NCI-H1417 (cell line): ENCODE results near the gene UNC119B.

ENCODE experiments used
- DNase-seq, 3 experiments: peaks; one replicate each; lab custom pipeline; 2025; lab: John Stamatoyannopoulos, UW

UNC119B gene

GRCh38 chr12:120739821-120740613, 29.8 kb downstream of the UNC119B start:
- no peak for DNase-seq

- DNase-seq, result no peak
Observed at GRCh38 chr12:120740871-120741270, 30.6 kb downstream of the UNC119B start.

GRCh38 chr12:120741476-120742421, 31.5 kb downstream of the UNC119B start:
- DNase-seq, result no peak

DNA sequence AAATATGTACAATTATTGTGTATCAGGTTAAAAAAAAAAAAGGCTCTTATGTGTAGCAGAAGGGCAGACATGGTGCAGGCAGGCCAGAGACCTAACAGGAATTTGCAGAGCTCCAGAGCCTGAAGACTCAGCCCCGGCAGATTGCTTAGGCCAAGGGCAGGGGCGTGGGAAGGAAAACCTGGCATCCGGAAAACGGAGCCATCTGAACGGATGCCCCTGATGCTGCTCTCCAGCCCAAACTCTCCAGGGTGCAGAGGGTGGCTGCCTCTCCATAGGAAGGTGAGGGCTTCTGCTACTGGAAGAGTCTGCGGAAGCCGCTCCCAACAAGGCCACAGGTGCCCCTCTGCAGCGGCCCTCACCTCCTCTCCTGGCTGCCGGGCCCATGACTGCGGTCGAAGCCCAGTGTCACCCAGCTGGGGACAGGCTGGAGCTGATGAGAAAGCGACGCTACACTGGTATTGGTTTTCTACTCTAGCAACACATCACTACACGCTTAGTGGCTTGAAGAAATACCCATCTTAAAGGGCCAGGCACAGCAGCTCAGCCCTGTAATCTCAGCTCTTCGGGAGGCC, 34.8 kb downstream of the UNC119B start:
- no peak for DNase-seq

DNA sequence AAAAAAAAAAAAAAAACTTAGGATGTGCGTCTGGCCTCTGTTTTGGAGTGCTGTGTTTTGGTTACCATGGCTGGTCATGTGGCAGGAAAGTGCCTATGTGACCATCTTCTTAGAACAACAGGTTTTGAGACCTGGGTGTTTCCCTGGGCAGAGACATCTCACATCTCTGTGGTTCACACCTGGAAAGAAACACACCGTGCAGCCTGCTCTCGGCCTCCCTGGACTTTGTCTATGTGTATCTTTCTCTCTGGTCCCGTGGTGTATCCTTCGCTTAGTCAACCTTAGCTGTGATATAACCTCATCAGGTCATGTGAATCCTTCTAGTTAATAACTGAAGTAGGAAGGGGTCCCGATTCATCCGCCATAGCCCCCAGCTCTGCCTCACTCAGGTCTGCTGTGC, 38.0 kb downstream of the UNC119B start:
- DNase-seq, result no peak

GRCh38 chr12:120749256-120749655, 39.0 kb downstream of the UNC119B start:
- no peak for DNase-seq

DNA sequence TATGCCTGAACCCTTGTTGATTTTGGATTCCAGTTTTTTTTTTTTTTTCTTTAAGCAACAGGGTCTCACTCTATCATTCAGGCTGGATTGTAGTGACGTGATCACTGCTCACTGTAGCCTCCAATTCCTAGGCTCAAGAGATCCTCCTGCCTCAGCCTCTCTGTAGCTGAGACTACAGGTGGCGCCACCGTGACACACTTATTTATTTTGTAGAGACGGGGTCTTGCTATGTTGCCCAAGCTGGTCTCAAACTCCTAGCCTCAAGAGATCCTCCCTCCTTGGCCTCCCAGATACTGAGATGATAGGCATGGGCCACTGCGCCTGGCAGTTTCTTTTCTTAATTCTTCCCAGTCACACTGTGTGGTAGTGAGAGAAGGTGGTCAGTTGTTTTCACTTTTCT, 40.5 kb downstream of the UNC119B start:
- DNase-seq, result no peak

- no peak for DNase-seq
Observed at GRCh38 chr12:120751389-120751788, 41.1 kb downstream of the UNC119B start.

DNA sequence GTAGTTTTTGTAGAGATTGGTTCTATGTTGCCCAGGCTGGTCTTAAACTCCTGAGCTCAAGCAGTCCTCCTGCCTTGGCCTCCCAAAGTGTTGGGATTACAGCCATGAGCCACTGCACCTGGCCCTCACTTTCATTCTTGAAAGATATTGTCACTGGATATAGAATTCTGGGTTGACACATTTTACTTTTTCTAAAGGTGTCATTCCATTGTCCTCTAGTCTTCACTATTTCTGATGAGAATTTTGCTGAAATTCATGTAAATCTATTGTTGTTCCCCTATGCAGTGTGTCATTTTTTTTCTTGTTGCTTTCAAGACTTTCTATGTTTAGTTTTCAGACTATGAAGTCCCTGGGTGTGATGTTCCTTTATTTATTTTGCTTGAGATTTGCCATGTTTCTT, 44.5 kb downstream of the UNC119B start:
- no peak for DNase-seq

DNA sequence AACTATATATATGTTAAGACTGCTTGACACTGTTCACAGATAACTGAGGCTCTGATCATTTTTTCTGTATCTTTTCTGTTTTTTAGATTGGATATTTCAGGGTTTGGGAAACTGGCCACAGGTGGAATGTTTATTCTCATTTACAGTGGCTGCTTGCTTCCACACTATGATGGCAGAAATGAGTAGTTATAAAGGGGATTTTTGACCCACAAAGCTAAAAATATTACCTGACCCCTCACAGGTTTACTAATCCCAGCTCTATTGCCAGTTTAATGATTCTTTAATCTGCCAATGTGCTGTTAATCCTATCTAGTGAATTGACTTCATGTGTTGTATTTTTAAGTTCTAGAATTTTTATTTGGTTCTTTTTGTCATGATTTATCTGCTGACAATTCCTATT, 45.0 kb downstream of the UNC119B start:
- no peak for DNase-seq

GRCh38 chr12:120757226-120757742, 47.0 kb downstream of the UNC119B start:
- no peak for DNase-seq

GRCh38 chr12:120757949-120758348, 47.7 kb downstream of the UNC119B start:
- DNase-seq, result no peak

- no peak for DNase-seq
Observed at GRCh38 chr12:120758798-120759590, 48.7 kb downstream of the UNC119B start.

GRCh38 chr12:120759591-120760348, 49.5 kb downstream of the UNC119B start:
- DNase-seq, result peak; percentile 81 to 99 (median 98)

DNA sequence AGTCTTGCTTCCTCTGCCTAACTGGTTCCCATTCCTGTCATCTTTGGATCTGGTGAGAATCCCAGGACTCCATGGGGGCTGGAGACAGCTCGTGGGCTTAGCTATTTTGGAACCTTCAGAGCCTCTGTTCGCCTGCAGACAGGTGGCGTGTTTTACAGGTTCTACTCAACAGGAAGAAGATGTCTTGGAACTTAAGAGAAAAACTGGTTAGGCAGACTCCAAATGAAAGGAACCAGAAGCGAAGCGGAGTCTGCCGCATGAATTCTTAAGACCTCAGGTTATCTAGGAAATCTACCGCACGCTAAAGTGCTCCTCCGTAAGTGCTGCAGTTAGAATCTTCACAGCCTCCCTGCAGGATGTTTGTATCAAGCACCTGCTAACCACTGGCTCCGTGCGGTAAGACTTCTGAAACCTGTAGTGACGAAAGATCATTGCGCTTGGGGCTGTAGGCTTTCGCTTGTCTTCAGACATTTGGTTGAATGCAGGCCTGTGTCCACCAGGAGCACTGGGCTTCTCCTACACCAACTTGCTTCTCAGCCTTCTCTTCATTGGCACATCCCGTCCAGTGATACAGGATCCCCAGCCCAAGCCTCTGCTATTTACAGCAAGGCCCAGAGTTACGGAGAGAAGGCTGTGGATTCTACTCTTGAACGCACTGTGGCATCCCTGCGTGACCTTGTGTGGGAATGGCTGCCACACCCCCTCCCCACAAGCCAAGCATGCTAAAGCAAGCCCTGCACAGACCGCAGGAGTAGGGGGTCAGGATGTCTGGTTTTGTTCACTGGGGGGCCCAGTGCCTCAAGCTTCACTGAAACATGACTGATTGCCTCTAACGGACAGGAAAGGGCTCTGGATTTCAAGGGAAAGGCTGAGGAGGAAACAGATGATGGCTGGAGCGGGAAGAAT, 50.3 kb downstream of the UNC119B start:
- peak in 2 of 3 experiments; percentile 43 to 59 for DNase-seq

DNA sequence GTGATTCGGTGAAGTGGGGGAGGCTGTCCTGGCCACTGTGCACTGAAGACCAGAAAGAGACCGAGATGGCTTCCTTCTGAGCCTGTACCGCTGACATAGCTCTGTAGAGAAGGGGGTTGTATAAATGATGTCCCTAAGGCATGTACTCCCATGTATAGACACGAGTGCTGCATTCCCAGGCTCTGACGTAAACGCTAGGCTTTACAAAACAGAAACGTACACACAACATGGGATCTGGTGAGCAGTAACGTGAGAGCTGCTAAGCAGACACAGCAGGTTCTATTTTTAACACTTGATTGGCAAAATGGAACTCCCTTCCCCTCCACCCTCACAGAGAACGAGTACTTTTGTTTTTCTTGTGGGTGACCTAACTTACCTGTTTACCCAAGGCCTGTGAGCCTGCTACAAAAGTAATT, 51.3 kb downstream of the UNC119B start:
- peak in 2 of 3 experiments; percentile 43 to 77 for DNase-seq

DNA sequence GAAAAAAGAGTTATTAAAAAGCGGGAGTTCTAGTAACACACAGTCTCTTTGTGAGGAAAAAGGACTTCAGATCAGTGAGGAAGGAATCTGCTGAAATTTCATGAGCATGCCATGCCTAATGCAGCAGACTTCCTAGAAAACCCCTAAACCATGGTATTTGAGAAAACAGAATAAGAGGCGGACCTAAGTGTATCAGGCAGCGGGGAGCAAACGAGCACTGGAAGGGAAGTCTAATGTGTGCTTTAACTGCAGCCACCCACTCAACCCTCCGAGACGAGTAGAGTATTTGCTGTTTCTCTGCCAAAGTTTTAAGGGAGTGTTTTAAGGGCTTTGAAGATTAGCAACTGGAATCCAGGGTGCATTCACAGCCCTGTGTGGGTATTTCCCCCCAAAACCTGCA, 51.8 kb downstream of the UNC119B start:
- DNase-seq, result peak in 1 of 3 experiments; percentile 54

- no peak for DNase-seq
Observed at GRCh38 chr12:120763250-120763649, 53.0 kb downstream of the UNC119B start.

- DNase-seq, result no peak
Observed at GRCh38 chr12:120764816-120765215, 54.6 kb downstream of the UNC119B start.

- DNase-seq, result no peak
Observed at GRCh38 chr12:120766566-120766965, 56.3 kb downstream of the UNC119B start.
